Effector CD4-positive, alpha-beta T cell (primary cell): ENCODE measurements around the gene HDAC7.
A peak's percentile ranks its signal among the peaks of the same experiment; 100 is the strongest.
"Not testable (repeated sequence)": the region's sequence is repeated elsewhere in the genome, so short reads cannot be mapped to it uniquely, and the experiment has no call there.

Experiments
- DNase-seq: peaks from one replicate; pipeline ENCODE4 v3.0.0-alpha.2; 2020

Gene HDAC7

GRCh38 chr12:47811581-47812484 is 7.9 kb downstream of the HDAC7 start:
- no peak for DNase-seq

GRCh38 chr12:47811072-47811396 is 8.7 kb downstream of the HDAC7 start:
- DNase-seq: no peak

DNA sequence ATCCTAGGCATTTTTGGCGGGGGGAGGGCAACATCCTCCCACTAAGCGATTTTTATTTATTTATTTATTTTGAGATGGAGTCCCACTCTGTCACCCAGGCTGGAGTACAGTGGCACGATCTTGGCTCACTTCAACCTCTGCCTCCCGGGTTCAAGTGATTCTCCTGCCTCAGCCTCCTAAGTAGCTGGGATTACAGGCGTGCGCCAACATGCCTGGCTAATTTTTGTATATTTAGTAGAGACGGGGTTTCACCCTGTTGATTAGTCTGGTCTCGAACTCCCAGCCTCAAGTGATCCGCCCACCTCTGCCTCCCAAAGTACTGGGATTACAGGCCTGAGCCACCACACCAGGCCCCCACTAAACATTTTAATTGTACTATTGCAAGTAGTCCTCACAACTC is 10.2 kb downstream of the HDAC7 start:
- DNase-seq: not testable (repeated sequence)

DNA sequence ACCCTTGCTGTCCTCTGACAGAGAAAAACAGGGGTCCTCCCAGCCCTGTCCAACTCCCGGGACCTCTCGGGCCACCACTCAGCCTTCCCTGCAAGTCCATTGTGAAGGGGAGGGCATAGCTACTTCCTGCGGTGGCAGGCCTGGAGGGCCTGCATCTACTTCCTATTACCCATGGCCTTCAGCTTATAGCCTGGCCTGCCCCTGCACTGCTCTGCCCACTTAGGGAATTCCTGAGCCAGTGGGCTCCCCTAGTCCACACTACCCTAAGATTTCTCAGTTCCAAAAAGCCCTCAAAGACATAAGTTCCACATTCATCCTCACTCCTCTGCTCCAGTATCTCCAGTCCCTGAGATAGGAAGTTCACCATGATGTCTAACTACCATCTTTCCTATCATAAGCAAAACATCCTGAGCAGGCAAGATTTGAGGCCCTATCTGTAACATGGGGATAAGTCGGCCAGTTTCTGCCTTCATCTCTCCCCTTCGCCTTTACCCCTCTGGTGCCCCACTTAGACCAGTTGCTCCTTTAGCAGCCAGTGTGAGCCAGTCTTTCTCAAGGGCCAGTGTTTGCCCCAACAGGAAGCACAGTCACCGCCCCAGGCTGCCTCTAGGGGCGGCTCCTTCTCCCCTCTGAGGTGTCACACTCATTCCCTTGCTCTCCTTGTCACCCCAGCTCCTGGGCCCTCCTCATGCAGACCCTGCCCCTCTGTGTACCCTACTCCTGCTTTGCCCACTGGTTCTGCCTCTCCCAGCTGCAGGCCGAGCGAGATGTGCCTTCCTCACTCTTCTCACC is 10.9 kb downstream of the HDAC7 start:
- DNase-seq: peak; percentile 45

DNA sequence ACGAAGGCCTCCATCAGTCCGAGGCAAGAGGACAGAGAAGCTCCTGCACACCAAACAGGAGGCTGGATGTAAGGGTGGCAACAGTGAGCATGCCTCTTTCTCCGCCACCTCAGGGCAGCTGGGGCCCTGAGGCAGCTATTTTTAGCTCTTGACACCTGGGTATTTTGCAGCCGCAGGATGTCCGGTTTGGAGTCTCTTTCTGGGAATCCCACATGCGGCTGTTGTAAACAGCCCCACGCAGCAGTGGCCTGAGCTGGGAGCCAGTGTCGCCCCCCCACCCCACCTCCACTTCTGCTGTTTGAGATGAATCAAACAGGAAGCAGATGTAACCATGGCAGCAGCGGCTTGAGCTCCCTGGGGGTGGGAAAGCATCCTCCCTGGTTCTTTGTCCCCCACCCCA is 11.7 kb downstream of the HDAC7 start:
- DNase-seq: peak; percentile 69

GRCh38 chr12:47807338-47807737 is 12.4 kb downstream of the HDAC7 start:
- DNase-seq: no peak

GRCh38 chr12:47805417-47805816 is 14.3 kb downstream of the HDAC7 start:
- no peak for DNase-seq

DNA sequence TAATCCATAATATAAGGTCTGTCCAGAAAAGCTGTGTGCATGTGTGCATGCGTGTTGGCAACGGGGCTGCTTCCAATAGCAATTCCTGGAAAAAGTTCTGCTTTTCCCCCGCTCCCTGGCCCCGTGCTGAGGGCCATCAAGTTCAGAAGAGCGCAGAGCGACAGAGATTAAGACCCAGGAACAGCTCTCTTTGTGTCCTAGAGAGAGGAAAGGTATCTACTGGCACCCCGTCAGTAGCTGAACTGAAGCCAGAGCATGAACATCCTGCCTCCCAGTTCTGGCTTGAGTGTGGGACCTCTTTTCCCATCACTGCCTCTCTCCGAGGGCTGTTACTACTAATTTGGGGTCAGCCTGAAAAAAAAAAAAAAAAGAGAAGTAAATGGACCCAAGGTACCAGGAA is 15.5 kb downstream of the HDAC7 start:
- no peak for DNase-seq

DNA sequence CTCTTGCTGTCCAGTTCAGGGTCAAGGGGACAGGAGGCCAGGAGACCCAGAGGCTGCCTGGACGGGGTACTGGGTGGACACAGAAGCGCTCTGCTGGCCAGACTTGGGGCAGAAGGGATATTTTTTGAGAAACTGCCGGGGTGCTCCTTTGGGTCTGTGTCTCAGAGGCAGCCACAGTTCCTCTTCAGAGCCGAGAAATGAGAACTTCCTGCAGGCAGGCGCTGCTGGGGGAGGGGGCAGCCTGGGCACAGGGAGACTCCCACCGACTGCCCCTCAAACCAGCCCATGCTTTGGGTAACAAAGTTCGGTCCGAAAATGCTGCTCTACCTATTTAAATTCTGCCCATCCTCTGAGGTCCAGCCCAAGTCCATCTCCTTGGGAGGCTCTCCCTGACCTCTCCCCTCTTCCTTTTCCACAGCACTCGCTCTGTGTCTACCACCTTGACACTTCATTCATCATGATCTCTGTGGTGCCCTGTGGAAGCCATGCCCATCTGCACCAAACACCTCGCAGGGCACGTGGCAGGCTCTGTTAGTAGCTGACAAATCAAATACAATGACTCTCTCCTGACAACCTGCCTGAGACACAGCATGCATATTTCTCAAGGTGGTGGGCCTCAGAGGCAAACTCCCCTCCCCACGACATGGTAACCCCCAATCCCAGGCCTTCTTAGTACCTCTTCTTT is 16.4 kb downstream of the HDAC7 start:
- DNase-seq: no peak

GRCh38 chr12:47802312-47802711 is 17.4 kb downstream of the HDAC7 start:
- DNase-seq: no peak

DNA sequence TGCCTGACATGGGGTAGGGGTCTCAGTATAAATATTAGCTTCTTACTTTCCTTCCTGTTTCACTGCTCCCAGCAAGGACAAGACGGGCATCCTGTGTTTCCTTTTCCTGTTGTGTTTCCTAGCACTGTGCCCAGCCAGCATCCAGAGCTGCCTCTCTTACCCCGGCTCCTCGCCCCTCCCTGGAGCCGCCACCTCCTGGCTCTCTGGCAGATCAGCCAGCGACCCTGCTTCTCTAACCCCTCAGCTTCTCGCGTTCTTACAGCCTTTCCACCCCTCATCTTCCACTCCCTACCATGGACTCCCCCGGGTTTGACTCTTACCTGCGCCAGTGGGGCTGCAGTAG is 17.8 kb downstream of the HDAC7 start:
- no peak for DNase-seq

- DNase-seq: no peak
Observed at GRCh38 chr12:47801170-47801903, 18.4 kb downstream of the HDAC7 start.

GRCh38 chr12:47800582-47800981 is 19.1 kb downstream of the HDAC7 start:
- DNase-seq: no peak

GRCh38 chr12:47799357-47799955 is 20.2 kb downstream of the HDAC7 start:
- DNase-seq: no peak

DNA sequence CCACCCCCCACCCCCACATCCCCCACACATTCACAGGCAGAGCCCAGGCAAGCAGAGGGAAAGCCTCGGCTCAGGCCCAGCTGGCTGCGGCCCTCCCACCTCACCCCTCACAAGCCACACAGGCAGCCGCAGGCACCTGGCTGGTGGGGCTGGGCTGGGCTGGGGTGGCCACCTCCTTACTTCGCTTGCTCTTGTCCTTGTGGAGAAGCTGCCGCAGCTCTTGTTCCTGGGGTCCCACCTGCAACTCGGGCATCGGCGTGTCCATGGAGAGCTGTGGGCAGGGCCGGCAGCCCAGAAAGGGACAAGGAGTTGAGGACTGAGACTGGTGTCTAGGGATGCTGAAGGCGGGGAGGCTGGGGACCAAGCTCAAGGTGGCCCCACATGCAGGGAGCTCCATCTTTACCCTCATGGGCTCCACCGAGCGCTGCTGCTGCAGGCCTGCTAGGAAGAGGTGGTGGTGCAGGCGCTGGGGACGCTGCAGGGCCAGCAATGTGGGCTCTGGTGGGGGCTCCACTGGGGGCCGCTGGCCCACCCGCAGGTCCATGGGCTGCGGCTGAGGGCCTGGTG is 21.2 kb downstream of the HDAC7 start:
- no peak for DNase-seq

DNA sequence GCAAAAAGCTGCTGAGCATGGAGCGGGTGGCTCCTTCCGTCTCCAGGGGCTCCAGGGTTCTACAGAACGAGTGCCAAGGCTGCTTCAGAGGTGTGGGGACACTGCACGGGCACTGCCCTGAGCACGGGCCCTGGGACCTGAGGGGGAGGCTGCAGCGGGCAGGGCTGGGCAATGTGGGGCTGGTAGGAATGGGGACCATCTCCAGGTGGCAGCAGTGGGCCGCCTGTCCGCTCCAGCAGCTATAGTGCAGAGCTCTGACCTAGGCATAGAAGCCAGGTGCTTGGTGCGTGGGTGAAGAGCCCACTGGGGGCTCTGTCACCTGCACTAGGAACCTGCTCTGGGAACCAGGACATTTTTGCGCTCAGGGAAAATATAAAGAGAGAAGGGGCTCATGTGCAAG is 22.3 kb downstream of the HDAC7 start:
- no peak for DNase-seq

DNA sequence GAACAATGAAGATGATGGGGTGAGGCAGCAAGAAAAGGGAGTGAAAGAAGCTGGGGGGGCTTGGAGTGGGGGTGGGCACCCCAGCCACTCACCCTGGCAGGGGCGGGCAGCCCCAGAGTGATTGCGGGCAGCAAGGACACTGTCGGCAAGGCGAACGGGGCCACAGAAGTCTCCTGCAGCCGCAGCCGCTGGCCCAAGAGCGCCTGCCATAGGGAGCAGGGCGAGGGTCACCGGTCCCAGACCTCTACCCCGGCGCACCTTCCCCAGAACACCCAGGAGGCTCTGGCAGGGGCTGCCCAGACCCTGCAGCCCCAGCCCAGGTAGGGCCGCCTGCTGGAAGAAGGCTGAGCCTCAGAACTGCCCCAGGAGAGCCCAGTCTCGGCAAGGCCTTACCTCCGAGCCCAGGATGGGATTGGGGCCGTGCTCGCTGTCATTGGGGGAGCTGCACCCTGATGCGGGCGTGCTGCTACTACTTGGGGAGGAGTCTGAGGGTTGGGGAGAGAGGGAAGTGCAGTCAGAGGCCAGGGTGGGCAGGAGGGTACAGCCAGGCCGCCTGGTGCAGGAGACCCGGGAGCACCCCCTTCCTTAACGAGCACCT is 23.8 kb downstream of the HDAC7 start:
- no peak for DNase-seq

DNA sequence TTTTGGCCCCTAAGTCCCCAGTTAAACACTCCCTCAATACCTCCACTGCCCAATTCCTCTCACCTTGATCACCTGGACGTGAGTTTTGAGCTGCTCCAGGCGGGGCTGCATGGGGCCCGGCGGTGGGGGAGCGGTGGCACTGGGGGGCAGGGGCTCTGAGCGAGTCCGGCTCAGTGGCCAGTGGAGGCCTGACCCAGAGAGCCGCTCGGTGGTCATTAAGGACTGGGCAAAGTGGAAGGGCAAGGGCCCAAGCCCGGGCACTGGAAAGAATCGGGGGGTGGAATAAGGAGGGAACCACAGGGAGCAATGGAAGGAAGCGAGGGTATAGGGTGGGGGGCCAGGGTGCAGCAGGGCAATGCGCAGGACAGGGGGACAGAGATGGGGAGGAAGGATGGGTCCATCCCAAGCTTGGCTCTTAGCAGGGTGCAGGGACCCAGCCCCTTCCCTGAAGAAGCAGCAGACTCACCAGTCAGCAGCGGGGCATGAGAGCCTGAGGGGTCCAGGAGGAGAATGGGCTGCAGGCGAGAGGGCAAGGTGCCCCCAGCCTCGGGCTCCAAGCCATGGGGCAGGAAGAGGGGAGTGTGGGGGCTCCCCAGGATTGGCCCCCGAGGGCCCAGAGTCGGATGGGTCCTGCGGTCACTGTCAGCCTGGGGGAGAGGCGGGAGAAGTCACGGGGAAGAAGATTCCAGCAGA is 24.4 kb downstream of the HDAC7 start:
- DNase-seq: no peak

- no peak for DNase-seq
Observed at GRCh38 chr12:47794679-47795078, 25.0 kb downstream of the HDAC7 start.

DNA sequence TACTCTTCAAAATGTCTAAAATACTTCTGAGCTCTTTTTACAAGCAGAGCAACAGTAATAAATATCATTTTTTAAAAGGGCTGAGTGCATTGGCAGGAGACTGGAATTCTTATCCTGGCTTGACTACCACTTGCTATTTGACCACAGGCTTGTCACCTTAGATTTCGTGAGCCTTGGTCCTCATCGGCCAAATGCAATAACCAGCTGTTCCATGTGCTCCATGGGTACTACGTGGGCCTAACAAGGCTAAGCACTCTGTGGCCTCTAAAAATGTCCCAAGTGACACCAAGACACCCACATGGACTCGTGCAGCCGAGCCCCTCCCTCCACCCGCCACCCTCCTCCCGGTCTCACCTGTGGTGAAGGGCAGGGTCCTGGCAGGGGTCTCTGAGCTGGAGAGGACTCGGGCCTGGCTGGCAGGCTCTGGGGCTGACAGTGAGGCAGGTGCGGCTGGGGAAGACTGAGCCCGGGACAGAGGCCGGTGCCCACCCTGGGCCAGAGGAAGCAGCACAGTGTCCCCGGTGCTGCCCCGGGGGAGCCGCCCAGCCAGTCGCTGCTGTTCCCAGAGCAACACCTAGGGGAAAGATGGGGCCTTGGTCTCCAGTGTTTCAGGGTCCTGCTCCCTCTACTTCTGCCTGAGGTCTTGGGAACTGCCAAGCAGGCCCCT is 26.6 kb downstream of the HDAC7 start:
- DNase-seq: no peak

GRCh38 chr12:47791874-47792273 is 27.8 kb downstream of the HDAC7 start:
- no peak for DNase-seq
